KMS-11 (cell line): ENCODE measurements around the gene OR2J1.

Source experiments
- H2AFZ ChIP-seq: fragments of 200-600 bp; sonication (generic); 2 replicates; pipeline ENCODE4 v1.6.1; 2016; ENCODE audit warnings: antibody characterized with exemption, mixed run types, low read depth
- H3K27ac ChIP-seq: fragments of 200-600 bp; sonication (generic); 2 replicates; pipeline ENCODE4 v1.6.1; 2016; ENCODE audit warnings: mild to moderate bottlenecking, mixed run types
- H3K27me3 ChIP-seq: fragments of 200-600 bp; sonication (generic); 2 replicates; pipeline ENCODE4 v1.6.1; 2017; ENCODE audit warnings: mild to moderate bottlenecking, low read depth, mixed run types, moderate library complexity; ENCODE audit not compliant: insufficient read depth
- H3K36me3 ChIP-seq: fragments of 200-600 bp; sonication (generic); 2 replicates; pipeline ENCODE4 v1.6.1; 2017; ENCODE audit warnings: mild to moderate bottlenecking, mixed run types; ENCODE audit not compliant: insufficient read depth
- H3K4me1 ChIP-seq: fragments of 200-600 bp; sonication (generic); 2 replicates; pipeline ENCODE4 v1.6.1; 2016; ENCODE audit warnings: mild to moderate bottlenecking, low read depth, mixed run types; ENCODE audit not compliant: poor library complexity, severe bottlenecking
- H3K4me2 ChIP-seq: fragments of 200-600 bp; sonication (generic); 2 replicates; pipeline ENCODE4 v1.7.0; 2016; ENCODE audit warnings: mild to moderate bottlenecking, mixed run types
- H3K4me3 ChIP-seq: fragments of 200-600 bp; sonication (generic); IDR thresholded peaks from 2 replicates; pipeline ENCODE4 v1.6.1; 2017; ENCODE audit warnings: low read depth, low read length, mixed read lengths; ENCODE audit not compliant: insufficient read depth
- H3K79me2 ChIP-seq: fragments of 200-600 bp; sonication (generic); 2 replicates; pipeline ENCODE4 v1.6.1; 2016; ENCODE audit warnings: low read depth, mixed run types; ENCODE audit not compliant: insufficient read depth
- H3K9ac ChIP-seq: fragments of 200-600 bp; sonication (generic); 2 replicates; pipeline ENCODE4 v1.6.1; 2016; ENCODE audit warnings: mild to moderate bottlenecking, mixed run types
- H4K20me1 ChIP-seq: fragments of 200-600 bp; sonication (generic); 2 replicates; pipeline ENCODE4 v1.6.1; 2016; ENCODE audit warnings: mild to moderate bottlenecking, mixed run types; ENCODE audit not compliant: insufficient read depth
- CTCF ChIP-seq: fragments of 200-600 bp; sonication (generic); conservative IDR thresholded peaks from 2 replicates; pipeline ENCODE4 v1.6.1; 2017; ENCODE audit warnings: low read depth, mild to moderate bottlenecking, antibody characterized with exemption, low read length, moderate library complexity, mixed read lengths

Gene OR2J1

GRCh38 chr6:29130644-29131043 is 31.4 kb downstream of the OR2J1 start:
- Histone ChIP-seq H4K20me1 (no peaks in the 10 kb centered on the region), H3K4me1 (no peaks in the 10 kb centered on the region), H3K4me3 (no peak overlapping the region), H3K36me3 (no peaks in the 10 kb centered on the region), H3K27ac (no peak overlapping the region), H3K9ac (no peak overlapping the region), H3K4me2 (no peak overlapping the region), H3K27me3 (no peaks in the 10 kb centered on the region), H3K79me2 (no peaks in the 10 kb centered on the region), H2AFZ (no peak overlapping the region)
- TF ChIP-seq CTCF, result no peak

DNA sequence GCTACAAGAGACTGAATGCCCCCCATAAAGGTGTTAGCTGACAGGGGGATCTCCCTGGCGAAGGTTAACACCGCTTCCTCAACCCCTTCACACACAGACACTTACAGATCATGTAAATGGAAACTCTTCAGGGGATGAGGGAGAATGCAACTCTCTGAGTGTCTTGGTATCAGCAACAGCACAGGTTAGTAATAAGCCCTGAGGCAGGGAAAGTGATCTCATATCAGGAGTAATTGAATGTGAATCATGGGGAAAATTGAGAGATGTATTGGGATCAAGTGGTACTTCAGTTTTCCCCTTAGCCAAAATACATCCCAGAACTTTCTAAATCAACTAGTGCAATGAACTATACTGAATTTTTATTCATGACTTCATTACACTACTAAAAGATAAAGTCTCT is 32.4 kb downstream of the OR2J1 start:
- H3K4me2 ChIP-seq, result no peak overlapping the region
- H3K79me2 ChIP-seq, result no peaks in the 10 kb centered on the region
- TF ChIP-seq CTCF, result no peak

GRCh38 chr6:29137724-29138123 is 38.4 kb downstream of the OR2J1 start:
- no peak overlapping the region for H3K4me2 ChIP-seq
- H2AFZ ChIP-seq, result no peak overlapping the region
- no peaks in the 10 kb centered on the region for H3K79me2 ChIP-seq
- no peaks in the 10 kb centered on the region for H3K4me1 ChIP-seq
- H4K20me1 ChIP-seq, result no peaks in the 10 kb centered on the region
- no peak overlapping the region for H3K27ac ChIP-seq
- TF ChIP-seq CTCF, result no peak
- no peak overlapping the region for H3K9ac ChIP-seq
- H3K4me3 ChIP-seq, result no peak overlapping the region
- H3K27me3 ChIP-seq, result no peaks in the 10 kb centered on the region
- no peaks in the 10 kb centered on the region for H3K36me3 ChIP-seq

More for the DNA sequence above, 32.4 kb downstream of the OR2J1 start:
- H4K20me1 ChIP-seq, result no peaks in the 10 kb centered on the region
- H2AFZ ChIP-seq, result no peak overlapping the region
- no peaks in the 10 kb centered on the region for H3K27me3 ChIP-seq
- H3K36me3 ChIP-seq, result no peaks in the 10 kb centered on the region
- H3K4me3 ChIP-seq, result no peak overlapping the region
- H3K9ac ChIP-seq, result no peak overlapping the region
- no peaks in the 10 kb centered on the region for H3K4me1 ChIP-seq
- no peak overlapping the region for H3K27ac ChIP-seq

DNA sequence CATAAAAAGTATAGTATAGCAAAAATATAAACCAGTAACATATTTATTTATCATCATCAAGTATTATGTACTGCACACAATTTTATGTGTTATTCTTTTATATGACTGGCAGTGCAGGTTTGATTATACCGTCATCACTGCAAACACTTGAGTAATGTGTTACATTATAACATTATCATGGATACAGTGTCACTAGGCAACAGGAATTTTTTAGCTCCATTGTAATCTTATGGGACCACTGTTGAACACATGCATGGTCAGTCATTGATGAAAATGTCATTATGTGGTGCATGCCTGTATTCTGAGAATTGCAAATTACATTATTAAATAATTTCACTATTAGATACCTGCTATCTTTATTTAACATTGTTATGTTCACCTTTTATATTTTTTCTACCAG is 42.3 kb downstream of the OR2J1 start:
- no peak for TF ChIP-seq CTCF
- no peaks in the 10 kb centered on the region for H3K4me1 ChIP-seq
- H3K36me3 ChIP-seq, result no peaks in the 10 kb centered on the region
- H3K27ac ChIP-seq, result no peak overlapping the region
- no peak overlapping the region for H3K9ac ChIP-seq
- no peak overlapping the region for H3K4me3 ChIP-seq
- H3K27me3 ChIP-seq, result no peaks in the 10 kb centered on the region
- H2AFZ ChIP-seq, result no peak overlapping the region
- H3K79me2 ChIP-seq, result no peaks in the 10 kb centered on the region
- no peaks in the 10 kb centered on the region for H4K20me1 ChIP-seq
- H3K4me2 ChIP-seq, result no peak overlapping the region
